Endothelial cell of umbilical vein (primary cell): ENCODE data around the gene DIAPH2. TPM values are rescaled to one million over a fixed set of nuclear protein-coding genes. Genes with fewer than 3 reads are reported as not detected.

Experiments used
- BruUV-seq: library from RNA; stranded (reverse); fragments of 400-500 nt; replicated peaks from 2 replicates; lab custom pipeline; 2021; lab: Mats Ljungman, UMichigan
- CTCF ChIA-PET: fragments of 300-600, 350-600 bp; sonication (Branson Sonifier 250); formaldehyde crosslinking; loops from one replicate; lab custom pipeline; 2021; ENCODE audit warnings: antibody characterized with exemption, inconsistent platforms; lab: Charles Lee
- POLR2A ChIA-PET: fragments of 300-600, 350-600 bp; sonication (Branson Sonifier 250); formaldehyde crosslinking; loops from one replicate; lab custom pipeline; 2021; ENCODE audit warnings: antibody characterized with exemption, inconsistent platforms; lab: Charles Lee
- DNase-seq: peaks from one replicate; pipeline ENCODE4 v3.0.0-alpha.2; 2011; ENCODE audit warnings: low read depth, low spot score
- FAIRE-seq: peaks from 2 replicates; lab custom pipeline; 2011; peaks lifted over from hg19 to GRCh38; lab: Jason Lieb, UNC
- H2AFZ ChIP-seq: 2 replicates; pipeline ENCODE4 v1.6.0; 2012; ENCODE audit warnings: low read depth, low read length, control low read depth, inconsistent platforms
- H3K27ac ChIP-seq: 2 replicates; pipeline ENCODE4 v1.5.1; 2011; ENCODE audit warnings: low read depth, mild to moderate bottlenecking, control low read depth, low read length, moderate library complexity; ENCODE audit not compliant: insufficient read depth
- H3K27me3 ChIP-seq, 2 experiments: 2 replicates each; pipeline versions ENCODE4 v1.6.0 to v1.6.1; 2011; ENCODE audit warnings: low read length in 2 of 2, mixed read lengths in 1 of 2; ENCODE audit not compliant: control insufficient read depth in 2 of 2, insufficient read depth in 2 of 2
- H3K36me3 ChIP-seq, 2 experiments: 2 replicates in 1 of 2; 3 replicates in 1 of 2; pipeline ENCODE4 v1.5.1; 2011; ENCODE audit warnings: low read length in 2 of 2, mild to moderate bottlenecking in 1 of 2, moderate library complexity in 1 of 2; ENCODE audit not compliant: control insufficient read depth in 2 of 2, insufficient read depth in 2 of 2; ENCODE audit errors: extremely low read depth in 1 of 2
- H3K4me1 ChIP-seq: 3 replicates; pipeline ENCODE4 v1.5.1; 2011; ENCODE audit warnings: mild to moderate bottlenecking, low read length; ENCODE audit not compliant: control insufficient read depth, insufficient read depth; ENCODE audit errors: extremely low read depth
- H3K4me2 ChIP-seq: 2 replicates; pipeline ENCODE4 v1.6.1; 2011; ENCODE audit warnings: low read length, control low read depth, mixed read lengths; ENCODE audit not compliant: insufficient read depth
- H3K4me3 ChIP-seq, 3 experiments: fragments of 200-600 bp in 1 of 3; sonication (generic), shearing (Covaris generic) in 1 of 3; replicated peaks in 1 of 3; 2 replicates each; pipeline ENCODE4 v1.5.1; 2011 to 2016; ENCODE audit warnings: control low read depth in 3 of 3, low read length in 3 of 3, mild to moderate bottlenecking in 2 of 3, inconsistent platforms in 1 of 3, low read depth in 1 of 3, moderate library complexity in 1 of 3; ENCODE audit not compliant: insufficient read depth in 1 of 3
- H3K79me2 ChIP-seq: 2 replicates; pipeline ENCODE4 v1.6.0; 2012; ENCODE audit warnings: low read length, inconsistent platforms; ENCODE audit not compliant: control insufficient read depth, insufficient read depth
- H3K9ac ChIP-seq: replicated peaks from 2 replicates; pipeline ENCODE3; 2011; ENCODE audit warnings: low read length, control low read depth; ENCODE audit not compliant: insufficient read depth; ENCODE audit errors: extremely low read depth
- H3K9me1 ChIP-seq: replicated peaks from 3 replicates; pipeline ENCODE4 v1.6.0; 2011; ENCODE audit warnings: mild to moderate bottlenecking, low read length; ENCODE audit not compliant: control insufficient read depth, insufficient read depth; ENCODE audit errors: extremely low read depth
- H3K9me3 ChIP-seq: replicated peaks from 2 replicates; pipeline ENCODE4 v1.5.1; 2012; ENCODE audit warnings: low read length, inconsistent platforms; ENCODE audit not compliant: control insufficient read depth, insufficient read depth
- H4K20me1 ChIP-seq: replicated peaks from 2 replicates; pipeline ENCODE3; 2011; ENCODE audit warnings: mild to moderate bottlenecking, low read length; ENCODE audit not compliant: control insufficient read depth, insufficient read depth; ENCODE audit errors: extremely low read depth
- EZH2 ChIP-seq: IDR thresholded peaks from 2 replicates; pipeline ENCODE4 v1.6.1; 2012; ENCODE audit warnings: borderline replicate concordance, low read depth, mild to moderate bottlenecking, moderate library complexity, low read length, inconsistent platforms; ENCODE audit not compliant: severe bottlenecking
- FOS ChIP-seq: IDR thresholded peaks from 2 replicates; pipeline ENCODE4 v1.6.1; 2011; ENCODE audit warnings: mild to moderate bottlenecking, low read length, moderate library complexity, borderline replicate concordance; ENCODE audit not compliant: insufficient read depth
- GATA2 ChIP-seq: IDR thresholded peaks from 2 replicates; pipeline ENCODE4 v1.7.0; 2011; ENCODE audit warnings: low read depth, mild to moderate bottlenecking, moderate library complexity, mixed read lengths, low read length; ENCODE audit not compliant: insufficient read length, insufficient read depth
- JUN ChIP-seq: IDR thresholded peaks from 2 replicates; pipeline ENCODE4 v1.6.1; 2011; ENCODE audit warnings: borderline replicate concordance, low read depth; ENCODE audit not compliant: insufficient read length, insufficient read depth
- MYC ChIP-seq: IDR thresholded peaks from one replicate; pipeline ENCODE4 v1.6.1; 2011; ENCODE audit warnings: mild to moderate bottlenecking, low read depth, low read length
- POLR2A ChIP-seq: IDR thresholded peaks from 2 replicates; pipeline ENCODE4 v1.6.1; 2012; ENCODE audit warnings: low read depth, mild to moderate bottlenecking, control low read depth, low read length
- POLR2AphosphoS5 ChIP-seq: IDR thresholded peaks from 2 replicates; pipeline ENCODE4 v1.6.1; 2012; ENCODE audit warnings: low read depth, mild to moderate bottlenecking, control low read depth, low read length, moderate library complexity; ENCODE audit not compliant: insufficient read depth
- dilution Hi-C: fragments of 300-500 bp; cut with MboI; formaldehyde crosslinking; loops from one replicate; pipeline ENCODE4 v1.15.0; 2019; ENCODE audit warnings: low sequenced_read_pairs; ENCODE audit not compliant: extremely low pct_ligation_motif_present
- intact Hi-C: fragments of 100-400 bp; cut with micrococcal nuclease; formaldehyde crosslinking; loops from one replicate; pipeline ENCODE4 v1.10.0; 2022
- polyA plus RNA-seq, 4 experiments: library from polyadenylated mRNA; depleted of rRNA in 3 of 4; stranded (reverse) in 3 of 4; unstranded in 1 of 4; fragments of >200 nt; gene quantifications; 2 replicates each; pipeline versions ENCODE4 v1.2.1 to v1.2.3, GENCODE V29; 2011 to 2012; ENCODE audit warnings: missing spikeins in 1 of 4
- total RNA-seq: library from RNA; stranded (reverse); gene quantifications from 2 replicates; pipeline ENCODE4 v1.2.3, GENCODE V29; 2021
- TF ChIP-seq, protein P1 (sequence below), 2 donors: IDR thresholded peaks; 1 replicate in 1 of 2; 2 replicates in 1 of 2; pipeline ENCODE4 v1.5.1; 2011; ENCODE audit warnings: low read length in 2 of 2, mild to moderate bottlenecking in 2 of 2, moderate library complexity in 2 of 2, control low read depth in 1 of 2, inconsistent platforms in 1 of 2, low read depth in 1 of 2; ENCODE audit not compliant: insufficient read depth in 1 of 2; ENCODE audit errors: extremely low read depth in 1 of 2
- TF ChIP-seq, protein P2 (sequence below): IDR thresholded peaks from 2 replicates; pipeline ENCODE4 v1.6.1; 2011; ENCODE audit not compliant: insufficient read depth, insufficient read length

DIAPH2 gene
- total and polyA plus RNA-seq, 2 donors (not counting 3 experiments of a cell fraction or from before 2014, with no cell fraction given), result 3.0 to 30.0 TPM

DNA sequence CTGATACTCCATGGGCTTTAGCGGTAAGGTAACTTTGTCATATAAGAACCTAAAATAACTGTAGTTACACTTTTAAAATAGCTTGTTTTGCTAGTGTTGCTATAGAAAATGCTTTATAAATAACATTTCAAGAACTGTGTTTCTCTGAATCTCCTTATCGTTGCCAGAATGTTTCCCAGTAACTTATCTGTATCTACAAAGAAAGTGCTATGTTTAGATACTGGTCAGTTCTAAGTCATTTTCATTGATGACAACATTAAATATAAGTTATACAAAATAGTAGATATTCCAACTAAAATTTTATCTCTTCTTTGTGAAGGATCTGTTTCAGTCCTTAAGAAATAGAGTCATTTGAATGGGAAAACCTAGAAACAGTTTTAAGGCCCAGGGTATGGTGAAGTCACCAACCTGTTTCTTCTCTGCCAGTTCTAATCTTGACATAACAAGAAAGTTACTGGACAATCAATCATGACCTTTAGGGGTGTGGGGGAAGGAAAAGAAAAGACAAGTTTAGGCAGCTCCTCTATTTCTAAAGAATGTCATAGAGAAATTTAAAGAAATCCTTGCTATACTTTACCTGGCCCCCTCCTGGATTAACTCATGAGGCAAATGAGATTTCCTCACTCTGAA, 625.0 kb downstream of the DIAPH2 start:
- H3K4me3 ChIP-seq, result no peak overlapping the region
- POLR2A ChIA-PET, result no interaction called here
- no peaks in the 10 kb centered on the region for H3K36me3 ChIP-seq
- dilution Hi-C loops, result no loop called here
- no peaks in the 10 kb centered on the region for H3K9me3 ChIP-seq
- no peaks in the 10 kb centered on the region for H4K20me1 ChIP-seq
- H3K27ac ChIP-seq, result no peak overlapping the region
- CTCF ChIA-PET, result no interaction called here
- no peaks in the 10 kb centered on the region for H3K4me1 ChIP-seq
- H3K9ac ChIP-seq, result no peak overlapping the region
- H3K4me2 ChIP-seq, result no peak overlapping the region
- intact Hi-C loops, result no loop called here
- DNase-seq (no peak), FAIRE-seq (no peak)
- H3K79me2 ChIP-seq, result no peaks in the 10 kb centered on the region
- no peaks in the 10 kb centered on the region for H3K27me3 ChIP-seq
- no TSS peak for BruUV-seq
- H3K9me1 ChIP-seq, result no peaks in the 10 kb centered on the region
- H2AFZ ChIP-seq, result no peak overlapping the region
- no peak for TF ChIP-seq JUN
- TF ChIP-seq EZH2, result no peak
- TF ChIP-seq, protein P1, sequence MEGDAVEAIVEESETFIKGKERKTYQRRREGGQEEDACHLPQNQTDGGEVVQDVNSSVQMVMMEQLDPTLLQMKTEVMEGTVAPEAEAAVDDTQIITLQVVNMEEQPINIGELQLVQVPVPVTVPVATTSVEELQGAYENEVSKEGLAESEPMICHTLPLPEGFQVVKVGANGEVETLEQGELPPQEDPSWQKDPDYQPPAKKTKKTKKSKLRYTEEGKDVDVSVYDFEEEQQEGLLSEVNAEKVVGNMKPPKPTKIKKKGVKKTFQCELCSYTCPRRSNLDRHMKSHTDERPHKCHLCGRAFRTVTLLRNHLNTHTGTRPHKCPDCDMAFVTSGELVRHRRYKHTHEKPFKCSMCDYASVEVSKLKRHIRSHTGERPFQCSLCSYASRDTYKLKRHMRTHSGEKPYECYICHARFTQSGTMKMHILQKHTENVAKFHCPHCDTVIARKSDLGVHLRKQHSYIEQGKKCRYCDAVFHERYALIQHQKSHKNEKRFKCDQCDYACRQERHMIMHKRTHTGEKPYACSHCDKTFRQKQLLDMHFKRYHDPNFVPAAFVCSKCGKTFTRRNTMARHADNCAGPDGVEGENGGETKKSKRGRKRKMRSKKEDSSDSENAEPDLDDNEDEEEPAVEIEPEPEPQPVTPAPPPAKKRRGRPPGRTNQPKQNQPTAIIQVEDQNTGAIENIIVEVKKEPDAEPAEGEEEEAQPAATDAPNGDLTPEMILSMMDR (IDR thresholded peaks at IDR 0.05; ENCODE audit: extremely low read depth in 1 of 2, insufficient read depth in 1 of 2, low read depth in 1 of 2, low read length in 2 of 2), result no peak
- TF ChIP-seq MYC, result no peak
- TF ChIP-seq POLR2A, result no peak
- no peak for TF ChIP-seq FOS
- no peak for TF ChIP-seq GATA2
- TF ChIP-seq, protein P2, sequence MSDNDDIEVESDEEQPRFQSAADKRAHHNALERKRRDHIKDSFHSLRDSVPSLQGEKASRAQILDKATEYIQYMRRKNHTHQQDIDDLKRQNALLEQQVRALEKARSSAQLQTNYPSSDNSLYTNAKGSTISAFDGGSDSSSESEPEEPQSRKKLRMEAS, result no peak
- no peak for TF ChIP-seq POLR2AphosphoS5
